IMR-90 (cell line): ENCODE results near the gene CELSR2. TPM values are rescaled to one million over a fixed set of nuclear protein-coding genes. Genes with fewer than 3 reads are reported as not detected.

Source experiments
- ATAC-seq: fragments of 200-7000 bp; cut with Tn5 transposase; 2 replicates; pipeline ENCODE4 v1.9.1; 2020; ENCODE audit warnings: low read depth, mild to moderate bottlenecking, moderate library complexity
- BruUV-seq: library from RNA; stranded (reverse); fragments of 400-500 nt; replicated peaks from 2 replicates; lab custom pipeline; 2021; lab: Mats Ljungman, UMichigan
- CTCF ChIA-PET: fragments of 300-600 bp; formaldehyde crosslinking; extraction: SDS; loops from one replicate; lab custom pipeline; 2021; ENCODE audit warnings: antibody characterized with exemption; lab: Yijun Ruan, JAX
- POLR2A ChIA-PET: fragments of 300-600 bp; sonication (Branson Sonifier 250); formaldehyde crosslinking; loops from one replicate; lab custom pipeline; 2022; ENCODE audit warnings: antibody characterized with exemption; ENCODE audit not compliant: unreplicated experiment; lab: Charles Lee
- DNase-seq: peaks from one replicate; pipeline ENCODE4 v3.0.0; 2013
- H2AFZ ChIP-seq: replicated peaks from 2 replicates; pipeline ENCODE3; 2013; ENCODE audit warnings: low read length, mild to moderate bottlenecking; ENCODE audit not compliant: poor library complexity
- H2AK5ac ChIP-seq: 2 replicates; pipeline ENCODE4 v1.6.1; 2013; ENCODE audit warnings: low read depth, low read length, inconsistent platforms
- H2AK9ac ChIP-seq: replicated peaks from 2 replicates; pipeline ENCODE3; 2013; ENCODE audit warnings: mild to moderate bottlenecking, low read depth, low read length, moderate library complexity; ENCODE audit not compliant: poor library complexity
- H2BK120ac ChIP-seq: 2 replicates; pipeline ENCODE4 v1.6.1; 2013; ENCODE audit warnings: low read depth, low read length, inconsistent platforms
- H2BK15ac ChIP-seq: 3 replicates; pipeline ENCODE4 v1.6.1; 2013; ENCODE audit warnings: low read depth, low read length, inconsistent platforms
- H2BK20ac ChIP-seq: 2 replicates; pipeline ENCODE4 v1.6.1; 2013; ENCODE audit warnings: low read depth, mild to moderate bottlenecking, inconsistent platforms, low read length, moderate library complexity
- H2BK5ac ChIP-seq: 2 replicates; pipeline ENCODE4 v1.6.1; 2013; ENCODE audit warnings: mild to moderate bottlenecking, low read depth, low read length, inconsistent platforms; ENCODE audit not compliant: poor library complexity, severe bottlenecking
- H3K14ac ChIP-seq: replicated peaks from 2 replicates; pipeline ENCODE4 v1.6.1; 2013; ENCODE audit warnings: low read depth, low read length, inconsistent platforms
- H3K18ac ChIP-seq: 2 replicates; pipeline ENCODE4 v1.6.1; 2013; ENCODE audit warnings: low read depth, low read length, control low read depth
- H3K23ac ChIP-seq: 2 replicates; pipeline ENCODE4 v1.6.1; 2013; ENCODE audit warnings: low read depth, low read length, inconsistent platforms
- H3K27ac ChIP-seq: 2 replicates; pipeline ENCODE4 v1.5.1; 2013; ENCODE audit warnings: mild to moderate bottlenecking, control low read depth, low read length; ENCODE audit not compliant: insufficient read depth
- H3K27me3 ChIP-seq: 2 replicates; pipeline ENCODE4 v1.6.1; 2013; ENCODE audit warnings: low read length; ENCODE audit not compliant: control insufficient read depth, insufficient read depth
- H3K36me3 ChIP-seq: 2 replicates; pipeline ENCODE4 v1.6.1; 2013; ENCODE audit warnings: low read length, mixed read lengths; ENCODE audit not compliant: control insufficient read depth, insufficient read depth
- H3K4ac ChIP-seq: 2 replicates; pipeline ENCODE4 v1.6.1; 2013; ENCODE audit warnings: low read depth, low read length, inconsistent platforms
- H3K4me1 ChIP-seq: 2 replicates; pipeline ENCODE4 v1.6.1; 2013; ENCODE audit warnings: low read length, mixed read lengths; ENCODE audit not compliant: control insufficient read depth, insufficient read depth
- H3K4me2 ChIP-seq: 2 replicates; pipeline ENCODE4 v1.6.1; 2013; ENCODE audit warnings: low read depth, mild to moderate bottlenecking, control low read depth, low read length, moderate library complexity
- H3K4me3 ChIP-seq: 2 replicates; pipeline ENCODE4 v1.5.1; 2013; ENCODE audit warnings: low read depth, mild to moderate bottlenecking, control low read depth, low read length, moderate library complexity; ENCODE audit not compliant: insufficient read depth
- H3K56ac ChIP-seq: 2 replicates; pipeline ENCODE4 v1.6.1; 2013; ENCODE audit warnings: low read length, inconsistent platforms; ENCODE audit not compliant: insufficient read depth; ENCODE audit errors: extremely low read depth
- H3K79me1 ChIP-seq, 2 experiments: 2 replicates each; pipeline ENCODE4 v1.6.1; 2013; ENCODE audit warnings: low read length in 2 of 2, inconsistent platforms in 1 of 2, low read depth in 1 of 2
- H3K9ac ChIP-seq: 2 replicates; pipeline ENCODE4 v1.6.1; 2013; ENCODE audit warnings: low read depth, low read length, control low read depth
- H3K9me1 ChIP-seq: 2 replicates; pipeline ENCODE4 v1.6.1; 2013; ENCODE audit warnings: low read length, inconsistent platforms; ENCODE audit not compliant: insufficient read depth
- H3K9me3 ChIP-seq: 2 replicates; pipeline ENCODE4 v1.6.1; 2013; ENCODE audit warnings: low read length; ENCODE audit not compliant: control insufficient read depth, insufficient read depth
- H4K20me1 ChIP-seq: 2 replicates; pipeline ENCODE4 v1.6.1; 2013; ENCODE audit warnings: low read length, inconsistent platforms; ENCODE audit not compliant: insufficient read depth
- H4K5ac ChIP-seq: 2 replicates; pipeline ENCODE4 v1.6.1; 2013; ENCODE audit warnings: mild to moderate bottlenecking, low read depth, low read length, control low read depth
- H4K8ac ChIP-seq, 2 experiments: 2 replicates each; pipeline ENCODE4 v1.6.1; 2013; ENCODE audit warnings: low read depth in 2 of 2, low read length in 2 of 2, control low read depth in 1 of 2, inconsistent platforms in 1 of 2
- H4K91ac ChIP-seq: 2 replicates; pipeline ENCODE4 v1.6.1; 2013; ENCODE audit warnings: low read depth, low read length, inconsistent platforms; ENCODE audit not compliant: insufficient read depth
- CEBPB ChIP-seq: IDR thresholded peaks from 2 replicates; pipeline ENCODE4 v1.6.1; 2012; ENCODE audit warnings: low read depth, low read length, improper control_type of control experiment
- ELK1 ChIP-seq: fragments of 150-350 bp; IDR thresholded peaks from 2 replicates; pipeline ENCODE4 v1.6.1; 2016; ENCODE audit warnings: low read depth, mild to moderate bottlenecking, low read length, moderate library complexity, borderline replicate concordance
- MAZ ChIP-seq: IDR thresholded peaks from 2 replicates; pipeline ENCODE4 v1.6.1; 2012; ENCODE audit warnings: low read depth, mild to moderate bottlenecking, low read length, improper control_type of control experiment, moderate library complexity, borderline replicate concordance
- USF2 ChIP-seq: fragments of 150-350 bp; IDR thresholded peaks from 2 replicates; pipeline ENCODE4 v1.6.1; 2017; ENCODE audit warnings: mild to moderate bottlenecking, antibody characterized with exemption, low read length, low read depth
- WGBS, 2 experiments: methylation state at CpG; one replicate each; pipeline versions ENCODE4 v1.1.5 to v1.1.7; 2013; ENCODE audit warnings: missing lambda C conversion rate in 2 of 2; ENCODE audit not compliant: insufficient read length in 1 of 2; ENCODE audit errors: extremely low coverage in 2 of 2; 5-methylcytosine and 5-hydroxymethylcytosine counted together
- dilution Hi-C: fragments of 300-500 bp; cut with HindIII; formaldehyde crosslinking; loops from one replicate; pipeline ENCODE4 v1.14.3; 2018; ENCODE audit warnings: low sequenced_read_pairs; ENCODE audit not compliant: unreplicated experiment
- in situ Hi-C: fragments of 300-500 bp; cut with MboI; formaldehyde crosslinking; loops from 3 replicates; pipeline ENCODE4 v1.14.3; 2019; ENCODE audit warnings: low sequenced_read_pairs, inconsistent platforms, mixed read lengths
- intact Hi-C: fragments of 100-400 bp; cut with micrococcal nuclease; formaldehyde crosslinking; loops from 2 replicates; pipeline ENCODE4 v1.10.0; 2022
- polyA plus RNA-seq, 3 experiments: library from polyadenylated mRNA; depleted of rRNA; stranded (reverse); fragments of >200 nt; gene quantifications; 2 replicates each; pipeline ENCODE4 v1.2.3, GENCODE V29; 2012; ENCODE audit warnings: low replicate concordance in 1 of 3
- total RNA-seq: library from RNA; depleted of rRNA; stranded (reverse); fragments of >200 nt; gene quantifications from 2 replicates; pipeline ENCODE4 v1.2.3, GENCODE V29; 2012

Gene CELSR2
- total and polyA plus RNA-seq, 2 of the 4 experiments (the other 2 are of a cell fraction): 1.3 to 5.3 TPM

- H2BK5ac ChIP-seq: no peak overlapping the region
- no peak overlapping the region for H4K5ac ChIP-seq
- H4K91ac ChIP-seq: peak overlapping the region; percentile 49
- H3K79me1 ChIP-seq: peaks cover 0 to 11% of the 10 kb centered on the region in 2 experiments; a peak in 1 of 4 replicates
- no peaks in the 10 kb centered on the region for H3K27me3 ChIP-seq
- no peaks in the 10 kb centered on the region for H3K9me3 ChIP-seq
- DNase-seq (no peak), ATAC-seq (no peak)
- H2BK120ac ChIP-seq: peak overlapping the region; percentile 26
- no peak overlapping the region for H3K56ac ChIP-seq
- peak overlapping the region; percentile 67; the same call in 1 of the 2 replicates for H2BK20ac ChIP-seq
- intact Hi-C loops: loop anchor here (5.0 kb wide), 1 partner anchor 101 kb away; the partner anchor contains the start of gene SORT1
- no peak overlapping the region for H3K4me3 ChIP-seq
- H2AK9ac ChIP-seq: no peak overlapping the region
- H4K20me1 ChIP-seq: peaks cover 4% of the 10 kb centered on the region; the same call in 1 of the 2 replicates
- no peaks in the 10 kb centered on the region for H3K36me3 ChIP-seq
- in situ Hi-C loops: no loop called here
- H3K9ac ChIP-seq: no peak overlapping the region
- H3K27ac ChIP-seq: no peak overlapping the region
- no peak overlapping the region for H4K8ac ChIP-seq
- H3K4me2 ChIP-seq: no peak overlapping the region
- peak overlapping the region; percentile 45 for H2AK5ac ChIP-seq
- TF ChIP-seq MAZ (no peak), USF2 (no peak), ELK1 (no peak), CEBPB (no peak)
- peaks cover 43% of the 10 kb centered on the region for H3K9me1 ChIP-seq
- H3K4ac ChIP-seq: peak overlapping the region; percentile 28; the same call in 1 of the 2 replicates
- POLR2A ChIA-PET: interaction anchor here (1.0 kb wide), 1 partner anchor 13 kb away, joined by 3 read pairs; the partner anchor contains the start of gene PSRC1
- no TSS peak for BruUV-seq
- H3K4me1 ChIP-seq: peaks cover 26% of the 10 kb centered on the region
- H3K14ac ChIP-seq: 0 out of 2 replicates have a peak overlapping the region, but pooled peaks have one; percentile 22
- no peak overlapping the region for H3K18ac ChIP-seq
- H2BK15ac ChIP-seq: peak overlapping the region; percentile 38; the same call in 1 of the 3 replicates
- no peak overlapping the region for H3K23ac ChIP-seq
- CTCF ChIA-PET: no interaction called here
- dilution Hi-C loops: no loop called here
- WGBS, 2 experiments: 42% methylated on average over 2 of the region's 12 CpGs; no CpG with 5 or more reads in 1 of the 2 experiments
- H2AFZ ChIP-seq: no peak overlapping the region
Measured at GRCh38 chr1:109295712-109296415, 46.5 kb downstream of the CELSR2 start.
